Measurements from ENCODE around the gene TNS3.

TNS3 gene

GRCh38 chr7:47580811-47581331 is 1.0 kb downstream of the TNS3 start:
- DNase-seq: no peak

GRCh38 chr7:47580175-47580706 is 1.7 kb downstream of the TNS3 start:
- DNase-seq: no peak

GRCh38 chr7:47579458-47579857 is 2.5 kb downstream of the TNS3 start:
- DNase-seq: no peak

GRCh38 chr7:47578579-47579270 is 3.2 kb downstream of the TNS3 start:
- DNase-seq: no peak

- DNase-seq: no peak
These were observed 4.5 kb downstream of the TNS3 start for GRCh38 chr7:47577321-47577919.

GRCh38 chr7:47576866-47577306 is 5.0 kb downstream of the TNS3 start:
- no peak for DNase-seq

GRCh38 chr7:47576031-47576865 is 5.7 kb downstream of the TNS3 start:
- DNase-seq: no peak

GRCh38 chr7:47574482-47575329 is 7.2 kb downstream of the TNS3 start:
- no peak for DNase-seq

GRCh38 chr7:47573758-47574481 is 8.0 kb downstream of the TNS3 start:
- DNase-seq: no peak

- no peak for DNase-seq
These were observed 8.8 kb downstream of the TNS3 start for GRCh38 chr7:47572939-47573757.

- no peak for DNase-seq
These were observed 9.8 kb downstream of the TNS3 start for GRCh38 chr7:47572094-47572445.

GRCh38 chr7:47571331-47572093 is 10.4 kb downstream of the TNS3 start:
- DNase-seq: no peak

GRCh38 chr7:47570649-47571050 is 11.3 kb downstream of the TNS3 start:
- DNase-seq: no peak

GRCh38 chr7:47568547-47568946 is 13.4 kb downstream of the TNS3 start:
- DNase-seq: no peak

- DNase-seq: no peak
These were observed 13.9 kb downstream of the TNS3 start for GRCh38 chr7:47568056-47568455.

- no peak for DNase-seq
These were observed 16.2 kb downstream of the TNS3 start for GRCh38 chr7:47565640-47566250.

GRCh38 chr7:47563521-47563920 is 18.4 kb downstream of the TNS3 start:
- no peak for DNase-seq

- DNase-seq: no peak
These were observed 20.0 kb downstream of the TNS3 start for GRCh38 chr7:47561715-47562446.

Measured in 8988T (cell line).